GM20000 (cell line): ENCODE data around the gene BCO1.

Source experiments
- DNase-seq: peaks from one replicate; pipeline ENCODE4 v3.0.0; 2012; ENCODE audit warnings: low spot score
- TF ChIP-seq, protein P1 (sequence below): IDR thresholded peaks from 2 replicates; pipeline ENCODE4 v1.5.1; 2012; ENCODE audit warnings: mild to moderate bottlenecking, control low read depth; ENCODE audit errors: extremely low read depth, missing control alignments

The BCO1 gene

DNA sequence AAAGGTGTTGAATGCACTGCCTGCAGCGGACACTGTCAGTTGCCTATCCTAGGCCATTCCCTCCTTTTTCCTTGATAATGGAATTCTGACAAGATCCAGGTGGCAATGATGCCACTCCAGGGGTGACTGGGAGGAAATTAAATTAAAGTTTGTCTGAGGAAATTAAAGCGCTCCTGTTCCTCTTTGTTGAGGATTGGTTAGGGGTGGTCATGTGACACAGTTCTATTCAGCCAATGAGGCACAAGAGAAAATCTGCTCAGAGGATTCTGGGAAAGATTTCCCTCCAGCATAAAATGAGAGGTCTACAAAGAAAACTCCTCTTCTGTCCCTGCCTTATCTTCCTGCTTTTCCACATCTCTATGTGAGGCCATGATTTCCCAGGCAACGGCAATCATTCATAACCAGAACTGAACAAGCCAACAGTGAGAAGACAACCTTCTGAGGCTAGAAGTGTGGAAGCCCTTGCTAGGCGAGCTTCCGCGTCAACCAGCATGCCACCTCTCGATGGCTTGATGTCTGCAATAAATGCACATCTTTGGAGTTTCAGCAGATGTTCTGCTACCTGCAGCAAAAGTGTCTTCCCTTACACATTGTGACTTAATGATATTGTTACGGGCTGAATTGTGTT is 5.6 kb upstream of the BCO1 start:
- TF ChIP-seq, protein P1, sequence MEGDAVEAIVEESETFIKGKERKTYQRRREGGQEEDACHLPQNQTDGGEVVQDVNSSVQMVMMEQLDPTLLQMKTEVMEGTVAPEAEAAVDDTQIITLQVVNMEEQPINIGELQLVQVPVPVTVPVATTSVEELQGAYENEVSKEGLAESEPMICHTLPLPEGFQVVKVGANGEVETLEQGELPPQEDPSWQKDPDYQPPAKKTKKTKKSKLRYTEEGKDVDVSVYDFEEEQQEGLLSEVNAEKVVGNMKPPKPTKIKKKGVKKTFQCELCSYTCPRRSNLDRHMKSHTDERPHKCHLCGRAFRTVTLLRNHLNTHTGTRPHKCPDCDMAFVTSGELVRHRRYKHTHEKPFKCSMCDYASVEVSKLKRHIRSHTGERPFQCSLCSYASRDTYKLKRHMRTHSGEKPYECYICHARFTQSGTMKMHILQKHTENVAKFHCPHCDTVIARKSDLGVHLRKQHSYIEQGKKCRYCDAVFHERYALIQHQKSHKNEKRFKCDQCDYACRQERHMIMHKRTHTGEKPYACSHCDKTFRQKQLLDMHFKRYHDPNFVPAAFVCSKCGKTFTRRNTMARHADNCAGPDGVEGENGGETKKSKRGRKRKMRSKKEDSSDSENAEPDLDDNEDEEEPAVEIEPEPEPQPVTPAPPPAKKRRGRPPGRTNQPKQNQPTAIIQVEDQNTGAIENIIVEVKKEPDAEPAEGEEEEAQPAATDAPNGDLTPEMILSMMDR = no peak
- no peak for DNase-seq

DNA sequence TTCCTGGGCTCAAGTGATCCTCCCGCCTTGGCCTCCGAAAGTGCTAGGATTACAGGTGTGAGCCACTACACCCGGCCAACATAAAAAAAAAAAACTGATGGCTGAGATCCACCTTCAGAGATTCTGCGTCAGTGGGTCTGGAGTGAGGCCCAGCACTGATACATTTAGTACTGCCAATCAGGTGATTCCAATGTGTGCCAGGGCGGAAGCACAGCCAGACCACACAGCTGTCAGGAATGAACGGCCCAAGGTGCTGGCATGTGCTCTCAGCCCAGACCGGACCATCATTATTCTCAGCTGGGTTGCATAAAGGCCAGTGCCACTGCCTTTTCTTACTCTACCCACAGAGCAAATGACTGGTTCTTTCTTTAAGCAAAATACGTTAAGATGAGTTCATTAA is 1.2 kb upstream of the BCO1 start:
- DNase-seq = no peak
- TF ChIP-seq, protein P1 = no peak

DNA sequence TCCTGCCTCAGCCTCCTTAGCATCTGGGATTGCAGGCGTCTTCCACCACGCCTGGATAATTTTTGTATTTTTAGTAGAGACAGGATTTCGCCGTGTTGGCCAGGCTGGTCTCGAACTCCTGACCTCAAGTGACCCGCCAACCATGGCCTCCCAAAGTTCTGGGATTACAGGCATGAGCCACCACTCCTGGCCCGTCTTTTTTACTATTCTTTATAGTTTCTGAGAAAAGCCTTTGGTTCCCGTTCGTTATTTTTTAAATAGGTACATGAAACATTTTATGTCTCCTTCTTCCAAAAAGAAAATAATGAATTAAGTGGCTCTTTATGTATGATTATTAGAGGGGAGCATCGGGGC is 570 bp upstream of the BCO1 start:
- no peak for DNase-seq
- TF ChIP-seq, protein P1 = no peak

DNA sequence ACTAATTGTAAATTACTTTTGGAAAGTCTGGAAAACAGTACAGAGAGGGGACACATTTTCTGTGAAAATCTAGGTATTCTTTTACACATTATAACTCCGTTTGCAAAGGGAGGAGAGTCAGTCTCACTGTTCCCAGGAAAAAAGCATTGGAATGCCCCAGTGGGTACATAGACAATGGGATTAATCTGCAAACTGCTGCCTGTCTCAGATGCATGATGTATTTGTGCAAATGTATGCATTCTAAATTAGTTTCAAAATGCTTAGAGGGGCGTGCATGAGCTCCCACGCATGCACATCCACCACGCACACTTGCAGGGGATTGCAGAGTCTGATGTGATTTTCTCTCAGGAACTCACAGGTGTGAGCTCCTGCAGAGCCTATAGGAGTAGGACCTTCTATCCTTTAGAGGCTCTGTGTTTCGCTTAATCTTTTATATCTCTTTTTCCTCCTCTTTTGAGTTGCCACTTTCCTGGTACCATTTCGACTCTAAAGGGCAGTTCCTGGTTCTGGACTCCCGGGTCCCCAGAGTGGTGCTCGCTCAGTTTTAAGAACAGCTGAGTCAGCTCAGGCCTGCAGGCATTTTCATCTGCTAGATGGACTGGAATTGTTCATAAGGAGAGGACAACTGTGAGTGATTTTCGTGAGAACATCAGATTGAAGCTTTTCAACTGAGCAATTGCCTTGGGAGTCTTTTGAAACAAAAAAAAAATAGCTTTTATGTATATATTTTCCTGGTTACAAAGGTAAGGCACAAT is 1.1 kb downstream of the BCO1 start:
- DNase-seq = no peak
- TF ChIP-seq, protein P1 = no peak

DNA sequence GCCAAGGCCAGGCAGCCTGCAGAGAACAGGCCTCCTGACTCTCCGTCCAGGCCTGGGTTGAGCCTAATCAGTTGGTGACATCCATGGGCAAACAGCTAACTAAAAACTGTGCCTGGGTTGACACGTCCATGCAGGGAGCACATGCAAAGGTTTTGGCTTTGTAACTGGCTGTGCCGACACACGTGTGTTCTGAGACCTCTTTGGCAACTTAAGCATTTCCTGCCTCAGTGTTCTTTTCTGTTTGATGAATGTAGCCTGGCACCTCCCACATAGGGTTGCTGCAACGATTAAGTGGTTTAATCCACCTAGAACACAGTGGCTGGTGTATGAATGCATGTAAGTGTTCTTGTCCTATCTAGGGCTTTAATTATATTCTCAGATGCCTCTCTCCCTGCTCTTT is 3.2 kb downstream of the BCO1 start:
- no peak for DNase-seq
- TF ChIP-seq, protein P1 = no peak

DNA sequence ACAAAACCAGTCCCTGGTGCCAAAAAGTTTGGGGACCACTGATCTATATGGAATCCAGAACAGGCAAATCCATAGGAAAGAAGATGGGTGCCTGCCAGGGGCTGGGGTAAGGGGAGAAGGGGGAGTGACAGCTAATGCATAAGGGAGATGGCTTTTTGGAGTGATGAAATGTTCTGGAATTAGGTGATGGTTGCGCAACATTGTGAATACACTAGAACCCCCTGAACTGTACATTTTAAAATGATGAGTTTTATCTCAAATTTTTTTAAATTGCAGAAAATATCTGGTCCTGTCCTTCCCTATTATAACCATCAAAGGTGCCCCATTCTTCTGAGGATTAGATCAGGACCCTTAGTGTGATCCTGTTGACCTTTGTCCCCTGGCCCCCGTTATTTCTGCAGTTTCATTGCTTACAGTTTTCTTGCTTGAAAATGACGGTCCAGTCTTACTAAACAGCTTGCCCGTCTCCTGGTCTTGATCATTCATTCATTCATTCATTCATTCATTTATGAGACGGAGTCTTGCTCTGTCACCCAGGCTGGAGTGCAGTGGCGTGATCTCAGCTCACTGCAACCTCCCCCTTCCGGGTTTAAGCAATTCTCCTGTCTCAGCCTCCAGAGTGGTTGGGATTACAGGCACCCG is 4.6 kb downstream of the BCO1 start:
- TF ChIP-seq, protein P1 = no peak

DNA sequence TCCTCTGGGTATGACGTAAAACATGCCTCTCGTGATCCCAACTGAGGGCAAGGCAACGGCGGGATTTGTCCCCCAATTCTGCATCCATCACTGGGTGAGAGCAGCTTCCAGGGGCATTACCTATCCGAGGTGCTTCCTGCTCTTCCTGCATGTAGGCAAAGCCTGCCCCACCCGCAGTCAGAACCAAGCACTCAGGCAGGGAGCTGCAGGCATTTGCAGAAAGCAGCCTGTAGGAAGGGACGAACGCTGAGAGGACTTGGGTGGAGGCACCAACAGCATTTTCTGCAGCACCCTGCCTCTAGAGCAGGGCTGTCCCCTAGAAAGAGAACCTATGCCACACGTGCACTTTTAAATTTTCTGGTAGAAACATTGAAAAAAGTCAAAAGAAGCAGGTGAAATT is 5.5 kb downstream of the BCO1 start:
- DNase-seq = no peak
- TF ChIP-seq, protein P1 = no peak

More for the DNA sequence above, 4.6 kb downstream of the BCO1 start:
- no peak for DNase-seq
